ENCODE data around the gene CPT2.

The CPT2 gene

GRCh38 chr1:53196485-53197290 lies at the start of gene CPT2:
TSS of gene CPT2 (plus strand) at chr1:53196824. CDS start at chr1:53196944, 120 bp downstream.
- peak; percentile 95 for DNase-seq

DNA sequence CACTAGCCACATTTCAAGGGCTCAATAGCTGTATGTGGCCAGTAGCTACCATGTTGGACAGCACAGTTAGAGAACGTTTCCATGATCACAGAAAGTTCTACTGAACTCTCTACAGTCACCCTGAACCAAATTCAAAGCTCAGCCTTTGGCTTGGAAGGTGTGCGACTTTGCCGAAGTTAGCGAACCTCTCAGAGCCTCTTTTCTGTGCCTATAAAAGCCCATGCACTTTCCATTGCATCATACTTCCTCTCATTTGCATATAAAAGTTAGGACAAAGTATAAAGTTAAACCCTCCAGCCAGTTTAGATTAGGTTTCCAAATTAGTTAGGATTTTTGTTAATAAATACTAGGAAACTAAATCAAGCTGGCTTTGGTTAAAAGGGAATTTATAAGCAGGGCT lies 49.5 kb upstream of the CPT2 start:
- no peak for DNase-seq

DNA sequence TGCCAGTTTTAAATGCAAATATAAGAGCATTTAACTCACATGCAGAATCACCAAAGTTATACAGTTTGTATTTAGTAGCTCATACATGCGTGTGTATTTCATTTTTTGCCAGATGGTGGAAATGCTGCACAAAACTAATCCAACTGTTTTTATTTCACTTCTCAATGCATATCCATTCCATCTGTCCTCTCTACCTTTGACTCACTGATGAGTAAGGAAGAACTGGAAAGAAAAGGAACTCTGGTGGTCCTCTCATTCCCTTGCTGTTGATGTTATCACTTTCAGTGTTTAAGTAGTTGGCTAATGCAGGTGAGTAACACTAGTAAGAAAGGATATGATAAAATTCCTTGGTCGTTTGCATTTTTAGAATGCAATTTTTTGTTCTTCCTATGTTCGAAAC lies 48.5 kb upstream of the CPT2 start:
- no peak for DNase-seq

DNA sequence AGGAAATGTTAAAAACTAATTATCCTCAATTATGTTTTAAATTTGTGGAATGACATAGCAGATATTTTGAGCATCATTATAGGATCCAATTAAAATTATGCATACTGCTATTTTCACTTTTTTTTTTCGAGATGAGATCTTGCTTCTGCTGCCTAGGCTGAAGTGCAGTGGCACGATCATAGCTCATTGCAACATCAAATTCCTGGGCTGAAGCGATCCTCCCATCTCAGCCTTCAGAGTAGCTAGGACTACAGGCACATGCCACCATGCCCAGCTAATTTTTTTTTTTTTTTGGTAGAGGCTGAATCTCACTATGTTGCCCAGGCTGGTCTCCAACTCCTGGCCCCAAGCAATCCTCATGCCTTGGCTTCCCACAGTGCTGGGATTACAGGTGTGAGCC lies 42.9 kb upstream of the CPT2 start:
- no peak for DNase-seq

DNA sequence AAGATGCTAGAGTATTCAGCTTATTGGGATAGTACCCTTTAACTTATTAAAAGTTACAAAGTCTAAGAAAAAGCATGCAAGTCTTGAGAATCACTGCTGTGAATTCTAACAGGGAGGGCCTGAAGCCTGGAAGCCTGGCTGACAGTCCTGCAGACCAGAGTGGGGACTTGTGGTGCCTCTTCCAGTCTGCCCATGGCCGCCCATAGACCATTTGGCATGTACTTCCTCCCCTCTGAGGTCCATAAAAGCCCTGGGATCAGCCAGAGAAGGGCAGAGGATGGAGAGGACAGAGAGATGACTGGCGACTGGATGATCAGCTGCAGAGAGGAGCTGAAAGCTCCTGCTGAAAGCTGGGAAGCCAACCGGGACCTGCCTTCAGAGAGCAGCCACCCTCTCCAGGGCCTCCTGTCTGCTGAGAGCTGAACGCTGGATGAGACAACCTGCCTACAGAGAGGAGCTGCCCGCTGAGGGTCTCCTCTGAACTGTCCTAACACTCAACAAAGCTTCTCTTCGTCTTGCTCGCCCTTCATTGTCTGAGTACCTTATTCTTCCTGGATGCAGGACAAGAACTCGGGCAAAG lies 41.7 kb upstream of the CPT2 start:
- DNase-seq: no peak

- peak; percentile 75 for DNase-seq
Measured at GRCh38 chr1:53155534-53155933, 41.1 kb upstream of the CPT2 start.

DNA sequence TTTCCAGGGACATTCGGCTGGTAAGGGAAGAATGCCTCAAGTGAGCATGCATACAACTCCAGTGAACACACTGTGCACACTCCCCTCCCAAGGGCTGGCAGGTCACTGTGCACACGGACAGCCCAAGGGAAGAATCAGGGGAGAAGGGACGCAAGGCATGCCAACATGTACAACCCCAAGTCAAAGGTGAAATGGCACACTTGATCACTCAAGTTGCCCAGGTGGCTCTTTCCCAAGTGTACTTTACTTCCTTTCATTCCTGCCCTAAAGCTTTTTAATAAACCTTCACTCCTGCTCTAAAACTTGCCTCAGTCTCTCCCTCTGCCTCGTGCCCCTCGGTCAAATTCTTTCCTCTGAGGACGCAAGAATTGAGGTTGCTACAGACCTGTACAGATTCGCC lies 40.7 kb upstream of the CPT2 start:
- no peak for DNase-seq

DNA sequence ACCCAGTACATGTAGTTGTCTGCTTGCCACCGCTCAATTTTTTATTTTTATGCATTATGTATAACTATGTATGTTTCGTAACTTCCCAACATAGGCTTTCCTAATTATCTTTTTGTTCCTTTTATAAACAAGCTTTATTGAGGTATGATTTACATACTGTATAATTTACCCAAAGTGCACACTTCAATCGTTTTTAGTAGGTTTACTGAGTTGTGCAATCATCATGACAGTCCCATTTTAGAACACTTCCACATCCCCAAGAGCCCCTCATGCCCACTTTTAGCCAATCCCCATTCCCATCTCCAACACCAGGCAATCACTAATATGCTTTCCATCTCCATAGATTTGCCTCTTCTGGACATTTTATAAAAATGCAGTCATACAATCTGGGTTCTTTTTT lies 39.8 kb upstream of the CPT2 start:
- no peak for DNase-seq

- no peak for DNase-seq
Measured at GRCh38 chr1:53158900-53159299, 37.7 kb upstream of the CPT2 start.

DNA sequence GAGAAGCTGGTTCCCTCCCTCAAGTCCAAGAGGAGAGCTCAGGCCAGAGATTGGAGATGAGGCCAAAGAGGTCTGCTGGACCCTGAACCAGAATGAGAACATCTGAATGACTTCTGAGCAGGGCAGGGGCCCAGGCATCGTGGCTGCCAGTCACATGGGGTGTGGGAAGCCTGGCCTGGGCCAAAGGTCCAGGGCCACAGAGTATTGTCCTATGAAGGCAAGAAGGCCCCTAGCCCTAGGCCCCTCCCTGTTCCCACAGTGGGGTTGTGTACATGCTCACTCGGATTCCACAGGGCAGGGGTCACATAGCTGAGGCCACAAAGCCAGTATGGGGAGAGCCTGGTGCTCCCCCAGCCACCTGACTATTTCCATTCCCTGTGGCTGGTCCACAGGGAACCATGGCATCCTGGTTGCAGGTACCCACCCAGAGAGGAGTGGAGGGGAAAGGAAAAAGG lies 35.7 kb upstream of the CPT2 start:
- DNase-seq: no peak

DNA sequence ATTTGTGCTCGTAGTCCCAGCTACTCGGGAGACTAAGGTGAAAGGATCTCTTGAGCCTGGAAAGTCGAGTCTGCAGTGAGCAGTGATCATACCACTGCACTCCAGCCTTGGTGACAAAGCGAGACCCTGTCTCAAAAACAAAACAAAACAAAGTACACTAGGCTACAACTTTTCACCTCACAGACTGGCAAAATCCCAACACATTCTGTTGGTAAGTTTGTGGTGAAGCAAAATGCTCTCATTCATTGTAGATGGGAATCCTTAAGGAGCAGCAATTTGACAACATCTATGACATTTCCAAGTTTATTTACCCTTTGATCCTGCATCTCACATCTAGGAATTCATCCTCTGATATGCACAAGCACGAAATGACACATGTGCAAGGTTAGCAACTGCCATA lies 34.0 kb upstream of the CPT2 start:
- no peak for DNase-seq

DNA sequence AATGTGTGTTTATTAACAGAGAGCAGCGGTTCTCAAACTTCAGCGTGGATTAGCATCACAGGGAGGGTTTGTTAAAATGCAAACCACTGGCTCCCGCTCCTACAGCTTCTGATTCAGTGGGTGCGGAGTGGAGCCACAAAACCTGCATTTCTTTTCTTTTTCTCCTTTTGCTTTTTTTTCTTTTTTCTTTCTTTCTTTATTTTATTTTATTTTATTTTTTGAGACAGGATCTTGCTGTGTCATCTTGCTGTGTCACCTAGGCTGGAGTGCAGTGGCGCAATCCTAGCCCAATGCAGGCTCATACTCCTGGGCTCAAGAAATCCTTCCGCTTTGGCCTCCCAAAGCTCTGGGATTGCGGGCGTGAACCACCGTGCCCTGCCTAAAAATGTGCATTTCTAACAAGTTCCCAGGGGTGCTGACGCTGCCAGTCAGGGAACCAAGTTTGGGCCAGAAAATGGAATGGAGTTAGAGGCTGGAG lies 33.3 kb upstream of the CPT2 start:
- DNase-seq: no peak

- no peak for DNase-seq
Measured at GRCh38 chr1:53165408-53165961, 31.1 kb upstream of the CPT2 start.

- no peak for DNase-seq
Measured at GRCh38 chr1:53166366-53166765, 30.3 kb upstream of the CPT2 start.

GRCh38 chr1:53166912-53167311 lies 29.7 kb upstream of the CPT2 start:
- no peak for DNase-seq

DNA sequence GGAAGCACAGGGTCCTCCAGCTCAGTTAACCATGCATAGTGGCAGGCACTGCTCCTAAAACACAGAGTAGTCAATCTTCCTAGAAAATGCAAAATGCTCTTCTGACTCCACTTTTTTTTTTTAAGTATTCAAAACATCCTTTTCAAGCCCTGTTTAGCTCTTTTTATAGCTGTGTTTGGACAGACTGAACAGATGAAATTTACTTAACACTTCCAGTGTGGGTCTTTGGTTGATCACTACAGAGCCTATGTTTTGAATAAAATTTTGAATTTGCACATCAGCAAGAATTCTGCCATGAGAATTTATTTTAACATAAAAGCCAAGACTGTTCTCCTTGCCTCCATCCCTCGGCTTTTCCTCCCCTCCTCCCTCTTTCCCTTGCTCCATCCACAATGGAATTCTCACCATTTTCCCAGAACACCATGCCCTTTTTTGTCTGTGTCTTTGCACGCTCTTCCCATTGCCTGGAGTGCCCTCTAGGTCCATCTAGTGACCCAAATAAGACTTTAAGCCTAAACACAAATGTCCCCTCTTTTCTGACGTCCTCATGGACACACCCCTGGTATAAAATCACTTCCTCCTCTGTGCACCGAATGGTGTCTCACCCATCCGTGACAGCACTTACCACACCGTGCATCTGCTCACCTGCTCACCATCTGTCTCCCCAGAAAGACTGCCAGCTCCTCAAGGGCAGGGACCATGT lies 24.0 kb upstream of the CPT2 start:
- DNase-seq: peak; percentile 93

GRCh38 chr1:53174971-53175913 lies 21.4 kb upstream of the CPT2 start:
- peak; percentile 30 for DNase-seq

DNA sequence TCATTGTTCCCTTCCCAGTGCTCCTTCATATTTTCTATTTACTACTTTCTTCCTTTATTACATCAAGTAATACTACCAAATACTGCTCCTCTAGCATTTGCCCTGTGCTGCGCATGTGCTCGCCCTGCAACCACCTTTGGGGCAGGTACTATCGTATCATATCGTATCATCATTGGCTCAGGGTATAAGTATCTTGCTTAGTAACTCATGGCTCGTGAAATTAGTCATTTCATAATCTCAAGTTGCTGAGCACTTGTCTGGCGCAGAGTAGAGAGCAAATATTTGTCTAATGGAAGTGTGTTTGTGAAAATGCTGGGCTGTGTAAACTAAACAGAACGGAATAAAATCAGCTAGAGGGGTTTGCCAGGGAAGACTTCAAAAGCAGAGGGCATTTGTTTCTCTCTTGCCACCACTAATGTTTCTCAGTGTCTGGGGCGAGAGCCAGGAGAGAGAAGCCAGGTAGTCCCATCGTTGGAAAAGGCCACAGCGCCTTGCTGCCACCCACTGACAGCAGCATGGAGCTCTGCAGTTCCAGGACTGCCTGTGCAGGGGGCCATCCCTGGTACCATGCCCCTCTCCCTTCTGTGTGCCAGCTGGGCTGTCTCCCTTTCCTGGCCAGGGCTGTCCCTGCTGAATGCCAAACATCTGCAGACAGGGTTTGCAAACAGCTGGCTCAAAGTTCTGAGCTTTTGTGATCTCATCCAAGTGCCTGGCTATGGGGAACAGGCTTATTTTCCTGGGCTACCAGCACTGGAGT lies 20.0 kb upstream of the CPT2 start:
- DNase-seq: peak; percentile 76

- DNase-seq: no peak
Measured at GRCh38 chr1:53180226-53180625, 16.4 kb upstream of the CPT2 start.

GRCh38 chr1:53180951-53181350 lies 15.7 kb upstream of the CPT2 start:
- DNase-seq: no peak

GRCh38 chr1:53182111-53182593 lies 14.5 kb upstream of the CPT2 start:
- DNase-seq: peak; percentile 78

All from NCI-H69 (cell line).